HG03108 (cell line): ENCODE data around the gene TWSG1.
"Not testable (repeated sequence)": the region's sequence is repeated elsewhere in the genome, so short reads cannot be mapped to it uniquely, and the experiment has no call there.

Source experiments
- ATAC-seq: cut with Tn5 transposase; IDR thresholded peaks from one replicate; pipeline ENCODE4 v1.9.1; 2021; ENCODE audit warnings: moderate library complexity; ENCODE audit not compliant: unreplicated experiment

TWSG1 gene

GRCh38 chr18:9450920-9451319, 116.3 kb downstream of the TWSG1 start:
- not testable (repeated sequence) for ATAC-seq
